HEK293 (cell line): Measurements from ENCODE around the gene AHCYL2.

Experiments used
- CTCF ChIA-PET: fragments of 350-600 bp; formaldehyde crosslinking; extraction: SDS; loops from one replicate; lab custom pipeline; 2021; ENCODE audit warnings: antibody characterized with exemption; lab: Yijun Ruan, JAX
- POLR2A ChIA-PET: fragments of 300-600 bp; formaldehyde crosslinking; extraction: SDS; loops from one replicate; lab custom pipeline; 2020; ENCODE audit warnings: antibody characterized with exemption, inconsistent platforms; lab: Yijun Ruan, JAX
- H3K27ac ChIP-seq: fragments of 200-500 bp; sonication (Bioruptor generic); 2 replicates; pipeline ENCODE4 v1.5.1; 2014; ENCODE audit warnings: low read depth, low read length, control low read depth, inconsistent platforms; ENCODE audit errors: extremely low read depth
- H3K36me3 ChIP-seq, 2 experiments: fragments of 200-500 bp in 1 of 2; sonication (Bioruptor generic) in 1 of 2; 1 replicate in 1 of 2; 2 replicates in 1 of 2; pipeline ENCODE4 v1.5.1; 2014 to 2017; ENCODE audit warnings: inconsistent platforms in 2 of 2, low read length in 2 of 2; ENCODE audit not compliant: control insufficient read depth in 2 of 2, insufficient read depth in 1 of 2
- H3K4me1 ChIP-seq: fragments of 200-500 bp; sonication (Bioruptor generic); 2 replicates; pipeline ENCODE4 v1.5.1; 2014; ENCODE audit warnings: mild to moderate bottlenecking, low read length, inconsistent platforms; ENCODE audit not compliant: control insufficient read depth, insufficient read depth
- H3K4me3 ChIP-seq: 2 replicates; pipeline ENCODE4 v1.5.1; 2011; ENCODE audit warnings: low read depth, mild to moderate bottlenecking, control low read depth, low read length, moderate library complexity
- H3K9me3 ChIP-seq: fragments of 200-500 bp; sonication (Bioruptor generic); 2 replicates; pipeline ENCODE4 v1.5.1; 2014; ENCODE audit warnings: low read depth, low read length, inconsistent platforms; ENCODE audit not compliant: control insufficient read depth, insufficient read depth
- HOXC10 ChIP-seq: sonication (generic); formaldehyde crosslinking; IDR thresholded peaks from 2 replicates; pipeline ENCODE4 v1.8.1; 2023; ENCODE audit warnings: mild to moderate bottlenecking, missing genetic modification reagents
- HOXD13 ChIP-seq: sonication (generic); formaldehyde crosslinking; IDR thresholded peaks from 2 replicates; pipeline ENCODE4 v1.8.0; 2022; ENCODE audit warnings: missing genetic modification reagents, borderline replicate concordance
- KLF1 ChIP-seq: fragments of 450-650 bp; formaldehyde crosslinking; IDR thresholded peaks from 2 replicates; pipeline ENCODE4 v1.5.1; 2016; ENCODE audit warnings: missing biosample characterization, missing genetic modification characterization
- PRDM4 ChIP-seq: fragments of 450-650 bp; formaldehyde crosslinking; IDR thresholded peaks from 2 replicates; pipeline ENCODE4 v1.5.1; 2017; ENCODE audit warnings: missing biosample characterization, missing genetic modification characterization
- SALL2 ChIP-seq: fragments of 450-650 bp; formaldehyde crosslinking; IDR thresholded peaks from 2 replicates; pipeline ENCODE4 v1.5.0; 2017; ENCODE audit warnings: missing biosample characterization, mild to moderate bottlenecking, missing genetic modification characterization, borderline replicate concordance
- SP3 ChIP-seq: fragments of 450-650 bp; formaldehyde crosslinking; IDR thresholded peaks from 2 replicates; pipeline ENCODE4 v1.5.1; 2016; ENCODE audit warnings: missing biosample characterization, missing genetic modification characterization
- TRIM28 ChIP-seq: IDR thresholded peaks from 2 replicates; pipeline ENCODE4 v1.6.1; 2011; ENCODE audit warnings: low read length, control low read depth, borderline replicate concordance
- ZBTB26 ChIP-seq: fragments of 450-650 bp; formaldehyde crosslinking; optimal IDR thresholded peaks from 2 replicates; pipeline ENCODE3; 2016; ENCODE audit warnings: missing biosample characterization, mild to moderate bottlenecking, missing genetic modification characterization
- ZBTB44 ChIP-seq: fragments of 450-650 bp; IDR thresholded peaks from 2 replicates; pipeline ENCODE4 v1.5.1; 2018; ENCODE audit warnings: missing biosample characterization, mild to moderate bottlenecking, missing genetic modification characterization
- ZBTB49 ChIP-seq: fragments of 450-650 bp; formaldehyde crosslinking; IDR thresholded peaks from 2 replicates; pipeline ENCODE4 v1.5.1; 2016; ENCODE audit warnings: missing biosample characterization, missing genetic modification characterization, low read depth
- ZNF157 ChIP-seq: fragments of 450-650 bp; formaldehyde crosslinking; IDR thresholded peaks from 2 replicates; pipeline ENCODE4 v1.5.1; 2016; ENCODE audit warnings: missing biosample characterization, missing genetic modification characterization
- ZNF174 ChIP-seq: fragments of 450-650 bp; formaldehyde crosslinking; IDR thresholded peaks from 2 replicates; pipeline ENCODE4 v1.5.0; 2017; ENCODE audit warnings: missing biosample characterization, mild to moderate bottlenecking, missing genetic modification characterization
- ZNF221 ChIP-seq: fragments of 450-650 bp; formaldehyde crosslinking; IDR thresholded peaks from 2 replicates; pipeline ENCODE4 v1.5.1; 2017; ENCODE audit warnings: missing biosample characterization, missing genetic modification characterization, borderline replicate concordance
- ZNF266 ChIP-seq: fragments of 450-650 bp; formaldehyde crosslinking; IDR thresholded peaks from 2 replicates; pipeline ENCODE4 v1.5.1; 2016; ENCODE audit warnings: missing biosample characterization, missing genetic modification characterization, low read depth
- ZNF354C ChIP-seq: fragments of 450-650 bp; formaldehyde crosslinking; IDR thresholded peaks from 2 replicates; pipeline ENCODE4 v1.5.1; 2016; ENCODE audit warnings: missing biosample characterization, missing genetic modification characterization, low read depth, borderline replicate concordance
- ZNF560 ChIP-seq: fragments of 450-650 bp; formaldehyde crosslinking; IDR thresholded peaks from 2 replicates; pipeline ENCODE4 v1.5.1; 2017; ENCODE audit warnings: missing biosample characterization, missing genetic modification characterization, borderline replicate concordance
- ZNF610 ChIP-seq: fragments of 450-650 bp; formaldehyde crosslinking; IDR thresholded peaks from 2 replicates; pipeline ENCODE4 v1.5.1; 2016; ENCODE audit warnings: missing biosample characterization, missing genetic modification characterization, borderline replicate concordance
- ZNF768 ChIP-seq: fragments of 450-650 bp; formaldehyde crosslinking; IDR thresholded peaks from 2 replicates; pipeline ENCODE4 v1.5.1; 2018; ENCODE audit warnings: missing biosample characterization, mild to moderate bottlenecking, missing genetic modification characterization

The AHCYL2 gene

GRCh38 chr7:129367700-129368388 is 143.0 kb downstream of the AHCYL2 start (continued):
- TF ChIP-seq ZNF354C = no peak

- POLR2A ChIA-PET = no interaction called here
- Histone ChIP-seq H3K9me3 (no peaks in the 10 kb centered on the region), H3K36me3 (no peaks in the 10 kb centered on the region), H3K4me1 (0 out of 2 replicates have a peak, but pooled peaks cover 4% of the 10 kb centered on the region), H3K4me3 (no peak overlapping the region), H3K27ac (no peak overlapping the region)
- no peak for TF ChIP-seq ZNF174 (tag by site-specific recombination)
- TF ChIP-seq ZNF221 (tag by site-specific recombination) = no peak
- no peak for TF ChIP-seq ZNF560 (tag by site-specific recombination)
- TF ChIP-seq HOXD13 (CRISPR knock-in tag) = no peak
- TF ChIP-seq ZNF157 (tag by site-specific recombination) = no peak
- TF ChIP-seq SALL2 (tag by site-specific recombination) = no peak
- no peak for TF ChIP-seq ZNF266 (tag by site-specific recombination)
- TF ChIP-seq HOXC10 (CRISPR knock-in tag) = no peak
- no peak for TF ChIP-seq TRIM28
- no peak for TF ChIP-seq KLF1 (tag by site-specific recombination)
- TF ChIP-seq ZBTB49 = no peak
- TF ChIP-seq SP3 (tag by site-specific recombination) = no peak
- no peak for TF ChIP-seq PRDM4
- TF ChIP-seq ZBTB26 (tag by site-specific recombination) = no peak
- TF ChIP-seq ZNF610 = no peak
- no peak for TF ChIP-seq ZNF768
- TF ChIP-seq ZBTB44 = no peak
- CTCF ChIA-PET = interaction anchor here (0.5 to 4.5 kb wide), 51 partner anchors 8 to 642 kb away, joined by 3 to 74 read pairs (median 5); partner anchors contain the start of gene STRIP2
Observed at GRCh38 chr7:129368389-129368986, 143.7 kb downstream of the AHCYL2 start.
